ENCODE data around the gene CYP2W1.

Gene CYP2W1

GRCh38 chr7:974820-975681, 7.9 kb upstream of the CYP2W1 start, which contains the start of gene COX19:
Gene COX19, minus strand, starts transcription at chr7:975549. Its CDS starts 40 bp downstream, at chr7:975509.
- H3K36me3 ChIP-seq (ENCODE audit: control insufficient read depth, insufficient read depth, low read length): peaks cover 6% of the 10 kb centered on the region
- H3K4me1 ChIP-seq (ENCODE audit: control insufficient read depth, insufficient read depth, low read length): peaks cover 43% of the 10 kb centered on the region
- H3K9ac ChIP-seq (ENCODE audit: low read length): peak within 1 kb of the TSS; percentile 92
- H3K27me3 ChIP-seq (ENCODE audit: control insufficient read depth, insufficient read depth, low read length): no peaks in the 10 kb centered on the region
- H3K9me3 ChIP-seq (ENCODE audit: control insufficient read depth, low read length): no peaks in the 10 kb centered on the region
- peak within 1 kb of the TSS; percentile 60 for H3K4me3 ChIP-seq (ENCODE audit: low read length)

GRCh38 chr7:975702-976473, 7.1 kb upstream of the CYP2W1 start:
- no peaks in the 10 kb centered on the region for H3K9me3 ChIP-seq (ENCODE audit: control insufficient read depth, low read length)
- peaks cover 43% of the 10 kb centered on the region for H3K4me1 ChIP-seq (ENCODE audit: control insufficient read depth, insufficient read depth, low read length)
- peak overlapping the region; percentile 19 for H3K4me3 ChIP-seq (ENCODE audit: low read length)
- peak overlapping the region; percentile 50 for H3K9ac ChIP-seq (ENCODE audit: low read length)
- no peaks in the 10 kb centered on the region for H3K27me3 ChIP-seq (ENCODE audit: control insufficient read depth, insufficient read depth, low read length)
- H3K36me3 ChIP-seq (ENCODE audit: control insufficient read depth, insufficient read depth, low read length): peaks cover 4% of the 10 kb centered on the region

- no peaks in the 10 kb centered on the region for H3K36me3 ChIP-seq (ENCODE audit: control insufficient read depth, insufficient read depth, low read length)
- no peak overlapping the region for H3K4me3 ChIP-seq (ENCODE audit: low read length)
- H3K9ac ChIP-seq (ENCODE audit: low read length): peak overlapping the region; percentile 50
- H3K4me1 ChIP-seq (ENCODE audit: control insufficient read depth, insufficient read depth, low read length): peaks cover 43% of the 10 kb centered on the region
- H3K27me3 ChIP-seq (ENCODE audit: control insufficient read depth, insufficient read depth, low read length): no peaks in the 10 kb centered on the region
- no peaks in the 10 kb centered on the region for H3K9me3 ChIP-seq (ENCODE audit: control insufficient read depth, low read length)
These were observed 6.1 kb upstream of the CYP2W1 start for GRCh38 chr7:976901-977325.

DNA sequence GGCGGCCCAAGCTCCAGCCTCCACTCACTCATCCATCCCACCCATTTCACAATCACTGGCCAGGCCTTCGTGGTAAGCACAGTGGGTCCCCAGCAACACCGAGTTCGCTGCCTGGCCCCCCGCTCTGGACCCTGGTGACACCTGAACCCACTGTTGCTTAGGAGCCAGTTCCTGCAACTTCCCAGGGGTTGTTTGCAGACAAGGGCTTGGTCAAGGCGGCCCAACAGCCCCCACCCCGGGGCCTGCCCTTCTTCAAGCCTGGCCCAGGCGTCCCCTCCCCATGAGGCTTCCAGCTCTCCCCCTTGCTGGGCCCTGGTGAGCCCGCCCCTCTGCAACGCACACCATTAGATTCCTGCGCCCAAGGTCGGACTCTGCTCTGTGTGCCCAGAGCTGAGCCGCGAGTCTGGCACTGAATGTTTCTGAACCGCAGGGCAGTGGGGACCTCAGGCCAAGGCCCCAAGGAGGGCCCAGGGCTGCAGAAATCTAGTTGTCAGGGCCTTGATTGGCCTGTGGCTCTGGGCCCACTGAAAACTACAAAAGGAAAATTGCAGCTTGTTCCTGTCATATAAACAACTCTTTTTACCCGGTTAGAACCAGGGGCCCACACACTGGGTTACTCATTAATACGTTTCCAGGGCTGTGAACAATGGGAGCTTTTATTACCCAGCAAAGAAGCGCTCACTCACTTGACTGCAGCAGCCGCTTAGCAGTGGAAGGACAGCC, 5.5 kb upstream of the CYP2W1 start:
- H3K9me3 ChIP-seq (ENCODE audit: control insufficient read depth, low read length): no peaks in the 10 kb centered on the region

GRCh38 chr7:978049-978346, 5.0 kb upstream of the CYP2W1 start:
- Histone ChIP-seq H3K4me1 (ENCODE audit: control insufficient read depth, insufficient read depth, low read length) (peaks cover 52% of the 10 kb centered on the region), H3K9me3 (ENCODE audit: control insufficient read depth, low read length) (no peaks in the 10 kb centered on the region), H3K36me3 (ENCODE audit: control insufficient read depth, insufficient read depth, low read length) (no peaks in the 10 kb centered on the region), H3K27me3 (ENCODE audit: control insufficient read depth, insufficient read depth, low read length) (no peaks in the 10 kb centered on the region), H3K9ac (ENCODE audit: low read length) (peak overlapping the region; percentile 50), H3K4me3 (ENCODE audit: low read length) (no peak overlapping the region)

More for the DNA sequence above, 5.5 kb upstream of the CYP2W1 start:
- no peak overlapping the region for H3K4me3 ChIP-seq (ENCODE audit: low read length)
- H3K36me3 ChIP-seq (ENCODE audit: control insufficient read depth, insufficient read depth, low read length): no peaks in the 10 kb centered on the region
- H3K27me3 ChIP-seq (ENCODE audit: control insufficient read depth, insufficient read depth, low read length): no peaks in the 10 kb centered on the region
- peak overlapping the region; percentile 50 for H3K9ac ChIP-seq (ENCODE audit: low read length)
- peaks cover 47% of the 10 kb centered on the region for H3K4me1 ChIP-seq (ENCODE audit: control insufficient read depth, insufficient read depth, low read length)

DNA sequence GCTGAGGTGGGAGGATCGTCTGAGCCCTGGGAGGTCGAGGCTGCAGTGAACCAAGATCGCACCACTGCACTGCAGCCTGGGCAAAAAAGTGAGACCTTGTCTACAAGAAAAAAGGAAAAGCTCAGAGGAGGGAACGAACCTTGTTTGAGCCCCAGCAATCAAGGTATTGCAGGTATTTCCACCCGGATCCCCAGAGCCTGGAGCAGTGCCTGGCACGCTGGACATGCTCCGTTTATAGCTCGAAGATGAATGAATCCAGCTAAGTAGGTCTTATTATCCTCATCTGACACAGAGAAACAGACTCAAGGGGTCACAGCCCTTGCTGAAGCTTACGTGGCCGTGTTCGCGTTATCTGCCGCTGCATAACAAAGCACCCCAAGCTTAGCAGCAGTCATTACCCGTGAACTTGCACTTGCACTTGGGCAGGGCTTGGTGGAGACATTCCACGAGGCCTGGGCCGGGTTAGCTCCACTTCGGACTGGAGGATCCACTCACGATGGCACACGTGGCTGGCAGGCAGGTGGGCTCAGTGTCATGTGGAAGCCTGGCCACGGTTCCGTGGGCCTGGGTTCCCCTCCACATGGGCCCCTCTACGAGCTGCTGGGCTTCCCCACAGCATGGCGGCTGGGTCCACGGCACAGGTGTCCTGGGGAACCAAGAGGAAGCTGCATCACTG, 4.4 kb upstream of the CYP2W1 start:
- Histone ChIP-seq H3K4me1 (ENCODE audit: control insufficient read depth, insufficient read depth, low read length) (peaks cover 53% of the 10 kb centered on the region), H3K9me3 (ENCODE audit: control insufficient read depth, low read length) (no peaks in the 10 kb centered on the region), H3K36me3 (ENCODE audit: control insufficient read depth, insufficient read depth, low read length) (no peaks in the 10 kb centered on the region), H3K27me3 (ENCODE audit: control insufficient read depth, insufficient read depth, low read length) (peaks cover 3% of the 10 kb centered on the region), H3K4me3 (ENCODE audit: low read length) (no peak overlapping the region), H3K9ac (ENCODE audit: low read length) (peak overlapping the region; percentile 50)

DNA sequence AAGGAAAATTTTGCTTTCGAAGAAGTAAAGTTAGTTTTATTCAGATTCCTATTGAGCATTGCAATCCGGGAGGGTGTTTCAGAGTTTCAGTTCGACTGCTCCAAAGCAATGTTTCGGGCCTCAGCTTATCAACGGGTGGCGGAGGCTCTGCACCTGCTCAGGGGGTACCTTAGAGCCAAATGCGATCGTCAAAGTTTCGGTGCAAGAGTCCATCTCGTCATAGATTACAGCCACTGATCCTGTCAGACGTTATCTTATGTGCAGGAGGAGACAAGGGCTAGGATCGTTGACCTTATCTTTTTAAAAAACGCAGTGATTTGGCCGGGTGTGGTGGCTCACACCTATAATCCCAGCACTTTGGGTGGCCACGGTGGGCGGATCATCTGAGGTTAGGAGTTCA, 3.8 kb upstream of the CYP2W1 start:
- no peak overlapping the region for H3K4me3 ChIP-seq (ENCODE audit: low read length)
- no peak overlapping the region for H3K9ac ChIP-seq (ENCODE audit: low read length)
- peaks cover 51% of the 10 kb centered on the region for H3K4me1 ChIP-seq (ENCODE audit: control insufficient read depth, insufficient read depth, low read length)
- no peaks in the 10 kb centered on the region for H3K36me3 ChIP-seq (ENCODE audit: control insufficient read depth, insufficient read depth, low read length)
- no peaks in the 10 kb centered on the region for H3K9me3 ChIP-seq (ENCODE audit: control insufficient read depth, low read length)
- peaks cover 7% of the 10 kb centered on the region for H3K27me3 ChIP-seq (ENCODE audit: control insufficient read depth, insufficient read depth, low read length)

DNA sequence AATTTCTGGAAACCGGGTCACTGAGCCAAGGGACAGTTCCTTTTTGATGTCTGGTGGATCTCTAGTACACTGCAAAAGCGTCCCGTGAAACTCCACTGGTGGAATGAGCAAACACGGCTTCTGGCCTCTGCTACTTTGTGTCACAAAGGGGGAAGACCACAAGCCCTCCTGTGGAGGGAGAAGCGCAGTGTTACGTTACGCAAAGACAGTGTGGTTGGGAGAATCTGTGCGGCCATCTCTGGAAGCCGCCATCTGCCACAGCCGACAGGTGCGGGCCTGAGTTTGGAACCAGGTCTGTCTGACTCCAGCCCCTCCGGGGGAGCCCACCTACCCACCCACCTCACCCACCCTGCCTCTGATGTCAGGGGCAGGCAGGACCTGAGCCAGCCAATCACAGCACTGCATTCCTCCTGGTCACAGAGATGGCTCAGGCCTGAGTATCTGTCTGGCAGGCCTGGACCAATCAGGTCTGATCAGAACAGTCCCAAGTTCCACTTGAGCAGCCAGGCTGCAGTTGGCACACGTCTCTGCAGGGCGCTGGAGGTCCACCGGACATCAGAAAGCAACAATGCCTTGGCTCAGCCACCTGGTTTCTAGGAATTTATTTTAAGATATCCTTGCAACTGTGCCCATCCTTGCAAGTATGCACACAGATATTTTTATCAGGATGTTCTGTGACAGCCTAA, 3.0 kb upstream of the CYP2W1 start:
- Histone ChIP-seq H3K4me3 (ENCODE audit: low read length) (no peak overlapping the region), H3K9ac (ENCODE audit: low read length) (no peak overlapping the region), H3K27me3 (ENCODE audit: control insufficient read depth, insufficient read depth, low read length) (peaks cover 8% of the 10 kb centered on the region), H3K9me3 (ENCODE audit: control insufficient read depth, low read length) (no peaks in the 10 kb centered on the region), H3K4me1 (ENCODE audit: control insufficient read depth, insufficient read depth, low read length) (peaks cover 48% of the 10 kb centered on the region), H3K36me3 (ENCODE audit: control insufficient read depth, insufficient read depth, low read length) (no peaks in the 10 kb centered on the region)

DNA sequence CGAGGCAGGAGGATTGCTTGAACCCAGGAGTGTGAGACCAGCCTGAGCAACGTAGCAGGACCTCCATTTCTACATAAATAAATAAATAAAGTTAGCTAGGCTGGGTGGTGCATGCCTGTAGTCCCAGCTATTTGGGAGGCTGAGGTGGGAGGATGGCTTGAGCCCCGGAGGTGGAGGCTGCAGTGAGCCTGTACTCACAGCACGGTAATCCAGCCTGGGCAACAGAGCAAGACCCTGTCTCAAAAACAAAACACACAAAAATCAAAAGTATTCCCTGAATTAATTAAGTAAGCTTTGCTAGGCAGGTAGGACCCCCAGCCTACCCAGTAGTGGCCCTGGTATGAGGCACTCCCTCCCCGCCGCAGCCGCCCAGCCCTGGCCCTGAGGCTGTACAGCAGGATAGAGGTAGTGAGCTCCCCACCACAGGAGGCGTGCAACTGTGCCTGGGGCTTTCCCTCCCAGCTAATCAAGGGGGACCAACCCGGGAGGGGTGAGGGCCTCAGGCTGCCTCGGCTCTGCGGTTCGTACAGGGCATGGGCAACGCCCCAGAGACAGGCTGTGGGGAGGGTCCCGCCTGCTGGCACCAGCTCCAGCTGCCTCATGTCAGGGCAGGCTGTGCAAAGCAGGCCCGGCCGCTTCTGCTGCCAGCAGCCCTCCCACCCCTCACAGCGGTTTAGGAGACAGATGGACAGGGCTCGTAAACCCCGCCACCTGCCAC, 1.0 kb upstream of the CYP2W1 start:
- no peak overlapping the region for H3K9ac ChIP-seq (ENCODE audit: low read length)
- no peaks in the 10 kb centered on the region for H3K36me3 ChIP-seq (ENCODE audit: control insufficient read depth, insufficient read depth, low read length)
- H3K4me3 ChIP-seq (ENCODE audit: low read length): no peak overlapping the region
- peaks cover 20% of the 10 kb centered on the region for H3K27me3 ChIP-seq (ENCODE audit: control insufficient read depth, insufficient read depth, low read length)
- no peaks in the 10 kb centered on the region for H3K9me3 ChIP-seq (ENCODE audit: control insufficient read depth, low read length)
- peaks cover 43% of the 10 kb centered on the region for H3K4me1 ChIP-seq (ENCODE audit: control insufficient read depth, insufficient read depth, low read length)

DNA sequence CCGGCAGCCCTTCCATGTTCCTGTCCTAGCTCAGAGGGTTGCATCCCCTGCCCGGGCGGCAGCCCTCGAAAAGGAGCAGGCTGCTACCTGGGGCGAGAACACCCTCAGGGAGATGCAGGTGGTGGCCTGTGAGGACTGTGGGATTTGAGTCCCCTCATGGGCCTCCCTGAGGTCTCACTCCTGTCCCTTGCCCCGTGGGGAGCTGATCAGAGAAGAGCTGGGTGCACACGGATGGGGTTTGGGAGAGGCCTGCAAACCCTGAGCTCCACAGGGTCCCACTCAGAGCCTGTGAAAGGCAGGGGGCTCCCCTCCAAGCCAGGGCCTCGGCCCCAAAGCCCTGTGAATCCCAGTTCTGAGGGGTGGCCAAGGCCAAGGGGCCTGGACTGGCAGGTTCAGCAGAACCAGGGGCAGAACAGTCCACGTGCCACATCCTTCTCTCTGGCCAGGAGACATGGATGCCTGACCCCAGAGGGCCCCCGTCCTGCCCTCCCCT, 424 bp upstream of the CYP2W1 start:
- Histone ChIP-seq H3K9me3 (ENCODE audit: control insufficient read depth, low read length) (no peaks in the 10 kb centered on the region), H3K36me3 (ENCODE audit: control insufficient read depth, insufficient read depth, low read length) (no peaks in the 10 kb centered on the region), H3K4me1 (ENCODE audit: control insufficient read depth, insufficient read depth, low read length) (peaks cover 37% of the 10 kb centered on the region), H3K4me3 (ENCODE audit: low read length) (no peak overlapping the region), H3K27me3 (ENCODE audit: control insufficient read depth, insufficient read depth, low read length) (peaks cover 20% of the 10 kb centered on the region), H3K9ac (ENCODE audit: low read length) (no peak overlapping the region)
